NCI-H2196 (cell line): ENCODE data around the gene GDF9.
"Not testable (repeated sequence)": the region's sequence is repeated elsewhere in the genome, so short reads cannot be mapped to it uniquely, and the experiment has no call there.

Experiments used
- DNase-seq: peaks from one replicate; lab custom pipeline; 2025; ENCODE audit not compliant: unreplicated experiment; lab: John Stamatoyannopoulos, UW

GDF9 gene

GRCh38 chr5:132873119-132873929 is 7.1 kb upstream of the GDF9 start, which contains the start of gene LEAP2:
Gene LEAP2, plus strand, starts transcription at chr5:132873668. Its CDS starts 27 bp downstream, at chr5:132873695.
- no peak for DNase-seq

GRCh38 chr5:132872788-132873118 is 6.5 kb upstream of the GDF9 start:
- no peak for DNase-seq

GRCh38 chr5:132871459-132872284 is 5.4 kb upstream of the GDF9 start:
- DNase-seq = no peak

DNA sequence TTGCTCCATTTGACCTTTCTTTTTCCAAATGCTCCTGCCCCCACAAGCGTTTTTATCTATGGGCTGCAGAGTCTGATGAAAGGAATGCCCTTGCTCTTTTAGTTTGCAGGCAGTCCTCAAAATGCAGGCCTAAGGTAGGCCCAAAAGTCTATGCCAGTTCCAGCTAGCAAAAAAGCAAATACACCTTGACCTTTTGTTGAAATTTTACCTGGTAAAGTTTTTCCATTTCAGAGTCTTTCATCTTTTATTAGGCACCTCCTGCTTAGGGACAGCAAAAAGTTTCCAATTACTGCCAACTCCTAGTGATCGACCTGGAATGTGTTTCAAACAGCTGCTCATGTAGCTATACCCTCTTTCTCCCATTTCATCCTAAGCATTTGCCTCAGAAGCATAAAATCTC is 4.5 kb upstream of the GDF9 start:
- no peak for DNase-seq

DNA sequence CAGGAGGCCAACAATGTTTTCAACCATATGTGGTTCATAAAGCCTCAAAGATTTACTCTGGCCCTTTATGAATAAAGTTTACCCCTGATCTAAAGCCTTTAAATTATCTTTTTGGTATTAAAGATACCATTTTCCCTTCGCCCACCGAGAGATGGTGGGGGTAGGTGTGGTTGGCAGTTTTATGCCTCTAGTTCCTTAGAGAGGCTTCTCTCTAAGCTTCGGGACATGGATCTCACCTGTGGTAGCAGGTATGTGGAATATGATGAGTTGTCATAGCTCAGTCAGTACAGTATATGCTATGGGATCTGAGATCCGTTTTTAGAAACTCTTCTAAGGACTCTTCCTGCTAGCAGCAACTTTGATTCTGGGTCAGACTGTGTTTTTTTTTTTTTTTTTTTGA is 2.5 kb upstream of the GDF9 start:
- DNase-seq = no peak

DNA sequence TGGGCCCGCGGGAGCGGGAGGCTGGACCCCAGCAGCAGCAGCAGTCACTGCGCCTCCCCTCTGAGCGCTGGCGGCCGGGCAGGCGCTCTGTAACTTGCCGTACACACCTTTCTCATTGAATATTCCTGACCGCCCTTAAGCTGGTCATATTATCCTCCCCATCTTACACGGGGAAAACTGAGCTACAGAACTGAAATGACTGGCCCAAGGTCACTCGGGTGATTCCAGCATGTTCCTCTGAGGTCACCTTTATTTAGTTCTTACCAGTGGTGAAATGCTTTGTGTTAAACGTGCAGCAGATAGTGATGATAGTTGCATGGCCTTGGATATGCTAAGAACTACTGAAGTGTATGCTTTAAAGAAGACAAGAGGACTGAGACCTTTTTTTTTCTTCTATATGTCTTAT is 780 bp upstream of the GDF9 start:
- no peak for DNase-seq

DNA sequence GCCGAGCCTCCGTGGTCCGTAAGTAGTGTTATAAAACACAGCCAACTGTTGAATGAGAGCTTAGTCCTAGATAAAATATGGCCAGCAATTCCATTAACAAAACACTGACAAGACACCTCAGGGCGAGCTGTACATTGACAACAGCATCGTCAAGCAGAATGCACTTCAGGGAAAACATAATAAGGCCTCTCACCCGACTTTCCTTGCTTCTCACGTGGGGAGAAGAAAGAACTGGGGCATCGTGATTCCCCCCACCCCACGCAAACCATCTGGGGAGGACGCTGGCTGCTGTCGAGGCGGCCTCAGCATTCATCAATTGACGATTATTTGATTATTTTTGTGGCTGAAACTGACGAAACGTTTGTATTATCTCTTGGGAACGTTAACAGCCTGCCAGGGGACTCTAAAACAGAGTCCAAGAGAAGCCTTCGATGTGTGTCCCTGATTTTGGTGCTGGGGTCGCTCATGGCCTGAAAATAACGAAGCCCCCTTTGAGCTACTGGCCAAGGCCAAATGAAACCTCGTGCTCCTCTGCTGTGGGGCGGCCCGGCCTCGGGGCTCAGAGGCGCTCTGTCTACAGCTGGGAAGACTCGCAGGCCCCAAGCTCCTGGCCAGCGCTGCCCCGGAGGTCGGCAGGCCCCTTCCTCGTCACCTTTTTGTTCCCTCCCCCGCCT is 464 bp downstream of the GDF9 start:
- DNase-seq = no peak

DNA sequence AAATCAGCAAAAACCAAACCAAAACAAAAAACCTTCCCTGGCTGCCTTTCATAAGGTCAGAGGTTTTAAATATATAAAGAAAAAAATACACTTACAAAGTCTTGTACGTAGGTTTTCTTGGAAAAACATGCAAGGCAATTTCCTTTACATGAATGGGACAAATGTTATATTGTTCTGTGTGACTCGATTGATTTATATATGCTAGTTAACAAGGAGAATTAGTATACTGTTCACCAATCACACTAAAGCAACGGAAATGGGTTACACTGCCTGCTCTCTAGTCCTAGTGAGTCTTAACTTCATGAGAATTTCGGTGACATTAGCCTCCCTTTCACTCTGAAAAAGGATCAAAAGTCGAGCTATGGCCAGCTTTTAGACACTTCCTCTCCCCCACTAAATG is 5.5 kb downstream of the GDF9 start:
- DNase-seq = no peak

GRCh38 chr5:132859889-132860437 is 6.3 kb downstream of the GDF9 start:
- no peak for DNase-seq

DNA sequence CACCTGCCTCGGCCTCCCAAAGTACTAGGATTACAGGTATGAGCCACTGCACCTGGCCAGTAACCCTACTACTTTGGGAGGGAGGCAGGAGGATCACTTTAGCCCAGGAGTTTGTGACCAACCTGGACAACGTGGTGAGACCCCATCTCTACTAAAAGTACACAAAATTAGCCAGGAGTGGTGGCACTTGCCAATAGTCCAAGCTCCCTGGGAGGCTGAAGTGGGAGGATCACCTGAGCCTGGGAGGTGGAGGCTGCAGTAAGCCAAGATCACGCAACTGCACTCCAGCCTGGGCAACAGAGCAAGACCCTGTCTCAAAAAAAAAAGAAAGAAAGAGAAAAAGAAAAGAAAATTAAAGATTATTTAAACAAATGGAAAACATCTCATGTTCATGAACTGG is 10.3 kb downstream of the GDF9 start:
- no peak for DNase-seq

- DNase-seq = not testable (repeated sequence)
Observed at GRCh38 chr5:132854992-132855391, 11.3 kb downstream of the GDF9 start.

- no peak for DNase-seq
Observed at GRCh38 chr5:132854301-132854700, 12.0 kb downstream of the GDF9 start.

GRCh38 chr5:132853790-132854189 is 12.5 kb downstream of the GDF9 start:
- no peak for DNase-seq

GRCh38 chr5:132853323-132853722 is 12.9 kb downstream of the GDF9 start:
- no peak for DNase-seq

DNA sequence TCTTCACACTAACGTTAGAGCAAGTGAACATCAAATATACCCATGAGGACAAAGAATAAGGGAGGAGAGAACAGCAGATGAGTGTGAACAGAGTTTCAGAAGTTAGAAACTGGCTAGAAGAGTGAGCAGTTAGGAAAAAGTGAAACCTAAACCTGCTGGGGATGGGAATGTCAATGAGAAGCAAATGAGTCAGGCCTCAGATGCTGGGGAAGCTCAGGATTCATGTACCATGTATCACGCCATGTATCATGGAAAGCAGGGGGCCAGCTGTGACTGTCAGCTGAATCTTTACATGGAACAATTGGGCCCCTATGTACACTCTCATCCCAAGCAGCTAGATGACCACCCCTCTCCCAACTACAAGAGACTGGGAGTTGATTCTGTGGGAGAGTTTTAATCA is 16.2 kb downstream of the GDF9 start:
- no peak for DNase-seq

- no peak for DNase-seq
Observed at GRCh38 chr5:132849347-132849746, 16.9 kb downstream of the GDF9 start.

- DNase-seq = no peak
Observed at GRCh38 chr5:132848270-132848669, 18.0 kb downstream of the GDF9 start.

- no peak for DNase-seq
Observed at GRCh38 chr5:132841305-132841704, 25.0 kb downstream of the GDF9 start.

- no peak for DNase-seq
Observed at GRCh38 chr5:132840896-132841295, 25.4 kb downstream of the GDF9 start.

DNA sequence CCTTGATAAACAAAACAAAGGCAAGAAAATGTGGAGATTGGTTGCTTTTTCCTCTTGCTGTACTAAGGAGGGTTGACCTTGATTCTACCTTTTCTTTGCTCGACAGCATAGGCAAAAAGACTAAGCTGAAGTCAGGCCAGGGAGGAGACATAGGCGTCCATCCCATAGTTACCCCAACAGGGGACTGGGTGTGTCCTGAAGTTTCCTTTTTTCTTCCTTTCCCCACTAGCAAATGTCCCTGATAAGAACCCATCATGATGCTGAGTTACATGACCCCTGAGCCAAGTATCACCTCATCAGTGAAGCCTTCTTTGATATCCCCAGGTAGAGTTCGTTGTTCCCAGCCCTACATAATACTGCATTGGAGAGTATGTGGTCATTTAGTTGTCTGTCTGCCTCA is 26.0 kb downstream of the GDF9 start:
- no peak for DNase-seq
